Stimulated activated memory B cell treated with anti-CD40 and anti-IgM and Interleukin-4, amounts not matched to agents 10 μg/mL and 1 μg/mL and 100 μg/mL, for 72 hours (primary cell): ENCODE measurements around the gene BARX2.

Experiments
- ATAC-seq: fragments of 150-1000 bp; cut with Tn5 transposase; 2 replicates; pipeline ENCODE4 v1.10.0; 2021
- H3K27ac Mint-ChIP-seq: one replicate; pipeline ENCODE4 v1.8.0; 2022; ENCODE audit warnings: mild to moderate bottlenecking, mixed read lengths
- H3K27me3 Mint-ChIP-seq: one replicate; pipeline ENCODE4 v1.8.0; 2022; ENCODE audit warnings: mixed read lengths
- H3K36me3 Mint-ChIP-seq: one replicate; pipeline ENCODE4 v1.8.0; 2022; ENCODE audit warnings: mixed read lengths
- H3K4me1 Mint-ChIP-seq: one replicate; pipeline ENCODE4 v1.8.0; 2022; ENCODE audit warnings: mixed read lengths
- H3K4me3 Mint-ChIP-seq: one replicate; pipeline ENCODE4 v1.8.0; 2022; ENCODE audit warnings: mild to moderate bottlenecking, moderate library complexity, mixed read lengths
- H3K9me3 Mint-ChIP-seq: one replicate; pipeline ENCODE4 v1.8.0; 2022; ENCODE audit warnings: mixed read lengths

The BARX2 gene

DNA sequence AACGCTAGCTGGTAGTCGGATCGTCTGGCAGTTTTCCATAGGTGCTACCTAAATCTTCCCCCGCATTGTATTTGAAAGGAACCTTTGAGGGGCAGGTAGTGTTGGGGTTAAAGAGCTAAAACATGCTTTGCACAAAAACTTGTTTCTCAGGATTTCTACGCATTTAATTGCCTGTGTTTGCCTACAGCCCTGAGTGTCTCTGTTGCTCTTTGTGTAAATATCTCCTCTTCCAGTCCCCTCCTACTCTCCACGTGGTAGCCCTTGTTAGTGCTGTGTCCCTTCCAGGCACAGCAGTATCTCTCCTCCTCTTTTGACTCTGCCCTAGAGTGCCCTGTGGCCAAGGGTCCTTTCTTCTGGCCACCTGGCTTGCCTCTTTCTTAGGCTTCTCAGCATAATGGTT is 81.7 kb downstream of the BARX2 start:
- Mint-ChIP-seq H3K27me3 (no peaks in the 10 kb centered on the region), H3K36me3 (no peaks in the 10 kb centered on the region), H3K27ac (no peak overlapping the region), H3K4me3 (no peak overlapping the region), H3K9me3 (peaks cover 3% of the 10 kb centered on the region), H3K4me1 (no peaks in the 10 kb centered on the region)
- no peak for ATAC-seq

DNA sequence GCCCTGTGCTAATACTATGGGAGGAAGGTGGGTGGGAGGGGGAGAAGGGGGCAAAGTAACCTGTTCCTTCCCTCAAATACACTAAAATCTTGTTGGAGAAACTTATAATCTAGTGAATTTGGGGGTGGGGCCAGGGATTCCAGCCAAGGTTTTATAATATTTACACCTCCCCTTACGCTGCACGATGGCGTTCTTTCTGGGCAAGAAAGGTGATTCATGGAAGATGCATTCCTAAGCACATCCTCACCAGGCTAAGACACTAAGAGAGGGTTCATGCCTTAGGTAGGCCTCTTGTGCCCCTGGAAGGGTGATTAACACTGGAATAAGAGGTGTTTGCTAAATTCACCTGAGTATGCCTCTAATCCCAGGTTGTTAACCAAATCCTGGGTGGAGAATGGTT is 82.6 kb downstream of the BARX2 start:
- H3K27ac Mint-ChIP-seq = no peak overlapping the region
- ATAC-seq = no peak
- H3K4me1 Mint-ChIP-seq = no peaks in the 10 kb centered on the region
- H3K27me3 Mint-ChIP-seq = no peaks in the 10 kb centered on the region
- H3K9me3 Mint-ChIP-seq = peaks cover 4% of the 10 kb centered on the region
- H3K36me3 Mint-ChIP-seq = no peaks in the 10 kb centered on the region
- H3K4me3 Mint-ChIP-seq = no peak overlapping the region

GRCh38 chr11:129458756-129459535 is 83.3 kb downstream of the BARX2 start:
- H3K27me3 Mint-ChIP-seq = no peaks in the 10 kb centered on the region
- peaks cover 5% of the 10 kb centered on the region for H3K9me3 Mint-ChIP-seq
- H3K36me3 Mint-ChIP-seq = no peaks in the 10 kb centered on the region
- H3K4me1 Mint-ChIP-seq = no peaks in the 10 kb centered on the region
- peak; percentile 42 for ATAC-seq
- no peak overlapping the region for H3K27ac Mint-ChIP-seq
- H3K4me3 Mint-ChIP-seq = no peak overlapping the region

DNA sequence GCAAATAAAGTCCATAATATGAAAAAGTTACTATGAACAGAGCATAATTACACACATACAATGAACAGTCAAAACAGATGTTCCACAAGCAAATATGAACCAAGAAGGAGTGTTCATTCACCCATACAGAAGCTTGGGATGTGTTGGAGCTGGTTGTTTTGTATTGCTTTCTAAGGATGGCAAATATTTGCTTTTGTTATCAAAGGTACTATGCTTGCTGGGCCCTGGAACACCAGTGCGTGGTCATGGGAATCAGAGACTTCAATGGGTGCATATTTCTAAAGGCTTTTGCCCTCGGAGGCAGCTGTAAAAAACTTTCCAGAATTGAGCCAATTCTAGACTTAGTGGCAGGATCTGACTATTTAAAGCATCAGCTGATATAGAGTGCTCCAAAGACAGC is 85.1 kb downstream of the BARX2 start:
- no peaks in the 10 kb centered on the region for H3K27me3 Mint-ChIP-seq
- no peaks in the 10 kb centered on the region for H3K4me1 Mint-ChIP-seq
- no peak for ATAC-seq
- no peak overlapping the region for H3K4me3 Mint-ChIP-seq
- H3K27ac Mint-ChIP-seq = no peak overlapping the region
- H3K36me3 Mint-ChIP-seq = no peaks in the 10 kb centered on the region
- peaks cover 3% of the 10 kb centered on the region for H3K9me3 Mint-ChIP-seq

- Mint-ChIP-seq H3K4me3 (no peak overlapping the region), H3K27me3 (no peaks in the 10 kb centered on the region), H3K9me3 (peaks cover 5% of the 10 kb centered on the region), H3K27ac (no peak overlapping the region), H3K4me1 (no peaks in the 10 kb centered on the region), H3K36me3 (no peaks in the 10 kb centered on the region)
- no peak for ATAC-seq
Observed at GRCh38 chr11:129484068-129484467, 108.4 kb downstream of the BARX2 start.

- no peaks in the 10 kb centered on the region for H3K27me3 Mint-ChIP-seq
- H3K4me1 Mint-ChIP-seq = no peaks in the 10 kb centered on the region
- H3K4me3 Mint-ChIP-seq = no peak overlapping the region
- no peak overlapping the region for H3K27ac Mint-ChIP-seq
- no peaks in the 10 kb centered on the region for H3K36me3 Mint-ChIP-seq
- peaks cover 5% of the 10 kb centered on the region for H3K9me3 Mint-ChIP-seq
- ATAC-seq = no peak
Observed at GRCh38 chr11:129489249-129489648, 113.6 kb downstream of the BARX2 start.

- no peaks in the 10 kb centered on the region for H3K36me3 Mint-ChIP-seq
- H3K27ac Mint-ChIP-seq = no peak overlapping the region
- no peak overlapping the region for H3K4me3 Mint-ChIP-seq
- no peak for ATAC-seq
- no peaks in the 10 kb centered on the region for H3K4me1 Mint-ChIP-seq
- no peaks in the 10 kb centered on the region for H3K27me3 Mint-ChIP-seq
- peaks cover 5% of the 10 kb centered on the region for H3K9me3 Mint-ChIP-seq
Observed at GRCh38 chr11:129490004-129490403, 114.4 kb downstream of the BARX2 start.

- Mint-ChIP-seq H3K9me3 (peaks cover 7% of the 10 kb centered on the region), H3K27ac (no peak overlapping the region), H3K36me3 (no peaks in the 10 kb centered on the region), H3K4me1 (no peaks in the 10 kb centered on the region), H3K4me3 (no peak overlapping the region), H3K27me3 (no peaks in the 10 kb centered on the region)
- ATAC-seq = no peak
Observed at GRCh38 chr11:129493746-129494145, 118.1 kb downstream of the BARX2 start.
